Body of pancreas (tissue), 4 donors: Measurements from ENCODE around the gene TSHZ2. TPM values are rescaled to one million over a fixed set of nuclear protein-coding genes. Genes with fewer than 3 reads are reported as not detected.

Source experiments
- ATAC-seq: fragments of 150-250 bp; one replicate; pipeline ENCODE4 v1.9.1; 2016
- DNase-seq, 4 donors: peaks; one replicate each; pipeline ENCODE4 v3.0.0-alpha.2; 2019
- H3K27ac ChIP-seq, 4 donors: fragments of 200-600 bp; sonication (generic); 1 replicate in 3 of 4; 2 replicates in 1 of 4; pipeline versions ENCODE4 v1.5.1 to v1.6.1; 2016 to 2019; ENCODE audit warnings: mild to moderate bottlenecking in 1 of 4, mixed read lengths in 1 of 4, moderate library complexity in 1 of 4
- H3K27me3 ChIP-seq, 2 donors: fragments of 200-600 bp; sonication (generic); one replicate each; pipeline ENCODE4 v1.6.0; 2016; ENCODE audit warnings: mild to moderate bottlenecking in 1 of 2
- H3K36me3 ChIP-seq, 2 donors: fragments of 200-600 bp; sonication (generic); replicated peaks in 1 of 2; 2 replicates each; pipeline ENCODE4 v1.5.1; 2016; ENCODE audit warnings: low read depth in 2 of 2; ENCODE audit not compliant: insufficient read depth in 1 of 2
- H3K4me1 ChIP-seq: fragments of 200-600 bp; sonication (generic); one replicate; pipeline ENCODE4 v1.6.0; 2016
- H3K4me3 ChIP-seq, 2 donors: fragments of 200-600 bp; sonication (generic); 1 replicate in 1 of 2; 2 replicates in 1 of 2; pipeline ENCODE4 v1.5.1; 2016 to 2019
- H3K9me3 ChIP-seq, 3 donors: fragments of 200-600 bp; sonication (generic); 1 replicate in 2 of 3; 2 replicates in 1 of 3; pipeline ENCODE4 v1.5.1; 2016
- CTCF ChIP-seq, 7 experiments: fragments of 450-650 bp in 4 of 7; fragments of 200-600 bp in 3 of 7; sonication (generic) in 3 of 7; IDR thresholded peaks; one replicate each; pipeline ENCODE4 v1.5.1; 2016 to 2019; ENCODE audit warnings: antibody characterized with exemption in 7 of 7
- POLR2A ChIP-seq, 3 donors: fragments of 450-650 bp; IDR thresholded peaks; one replicate each; pipeline ENCODE4 v1.6.1; 2016; ENCODE audit warnings: antibody characterized with exemption in 3 of 3, mild to moderate bottlenecking in 2 of 3
- WGBS, 2 donors: methylation state at CpG; one replicate each; pipeline ENCODE4 v1.1.5; 2017; 5-methylcytosine and 5-hydroxymethylcytosine counted together
- intact Hi-C: fragments of 100-400 bp; cut with DNase I; formaldehyde crosslinking; loops from one replicate; pipeline ENCODE4 v1.15.1; 2023
- total RNA-seq, 2 donors: library from RNA; depleted of rRNA; stranded (reverse); fragments of >200 nt; gene quantifications; one replicate each; pipeline ENCODE4 v1.1.0, GENCODE V29; 2016

The TSHZ2 gene
- total RNA-seq, 2 donors from 2014 or later = 6.0 to 9.6 TPM

- intact Hi-C loops = no loop called here
- no peaks in the 10 kb centered on the region for H3K4me1 ChIP-seq
- 81 to 82% methylated on average over 10 of the region's 10 CpGs for WGBS, 2 donors
- DNase-seq = no peak
- H3K27me3 ChIP-seq = no peaks in the 10 kb centered on the region
- no peak overlapping the region for H3K4me3 ChIP-seq
- no peaks in the 10 kb centered on the region for H3K9me3 ChIP-seq
- H3K27ac ChIP-seq = no peak overlapping the region
- TF ChIP-seq CTCF (IDR thresholded peaks at IDR 0.05) = no peak
- no peak for TF ChIP-seq POLR2A (IDR thresholded peaks at IDR 0.05)
- H3K36me3 ChIP-seq = no peaks in the 10 kb centered on the region
- ATAC-seq = no peak
These were observed 174.2 kb downstream of the TSHZ2 start for GRCh38 chr20:53146201-53146891.

- intact Hi-C loops = no loop called here
- H3K27ac ChIP-seq = no peak overlapping the region
- ATAC-seq = no peak
- H3K4me3 ChIP-seq = no peak overlapping the region
- no peaks in the 10 kb centered on the region for H3K4me1 ChIP-seq
- no peak for TF ChIP-seq POLR2A (IDR thresholded peaks at IDR 0.05)
- no peak for TF ChIP-seq CTCF (IDR thresholded peaks at IDR 0.05)
- H3K9me3 ChIP-seq = no peaks in the 10 kb centered on the region
- DNase-seq = no peak
- no peaks in the 10 kb centered on the region for H3K27me3 ChIP-seq
- 40 to 43% methylated on average over 3 of the region's 3 CpGs for WGBS, 2 donors
- no peaks in the 10 kb centered on the region for H3K36me3 ChIP-seq
These were observed 176.6 kb downstream of the TSHZ2 start for GRCh38 chr20:53148771-53149147.

- Histone ChIP-seq H3K36me3 (no peaks in the 10 kb centered on the region), H3K4me1 (no peaks in the 10 kb centered on the region), H3K27me3 (no peaks in the 10 kb centered on the region), H3K9me3 (no peaks in the 10 kb centered on the region), H3K4me3 (no peak overlapping the region), H3K27ac (no peak overlapping the region)
- peak; percentile 42 for ATAC-seq
- TF ChIP-seq CTCF (IDR thresholded peaks at IDR 0.05) (no peak), POLR2A (IDR thresholded peaks at IDR 0.05) (no peak)
- peak in 1 of 4 donors; percentile 8 for DNase-seq
- WGBS, 2 donors = 49 to 53% methylated on average over 7 of the region's 7 CpGs
- intact Hi-C loops = no loop called here
These were observed 177.2 kb downstream of the TSHZ2 start for GRCh38 chr20:53149148-53149889.

GRCh38 chr20:53149890-53150205 is 177.7 kb downstream of the TSHZ2 start:
- Histone ChIP-seq H3K27ac (no peak overlapping the region), H3K9me3 (no peaks in the 10 kb centered on the region), H3K27me3 (no peaks in the 10 kb centered on the region), H3K36me3 (no peaks in the 10 kb centered on the region), H3K4me1 (no peaks in the 10 kb centered on the region), H3K4me3 (no peak overlapping the region)
- intact Hi-C loops = no loop called here
- 76 to 82% methylated on average over 4 of the region's 4 CpGs for WGBS, 2 donors
- ATAC-seq = no peak
- TF ChIP-seq POLR2A (IDR thresholded peaks at IDR 0.05) (no peak), CTCF (IDR thresholded peaks at IDR 0.05) (no peak)
- no peak for DNase-seq

GRCh38 chr20:53150532-53150931 is 178.4 kb downstream of the TSHZ2 start:
- intact Hi-C loops = no loop called here
- Histone ChIP-seq H3K27ac (no peak overlapping the region), H3K36me3 (no peaks in the 10 kb centered on the region), H3K27me3 (no peaks in the 10 kb centered on the region), H3K4me3 (no peak overlapping the region), H3K4me1 (no peaks in the 10 kb centered on the region), H3K9me3 (no peaks in the 10 kb centered on the region)
- ATAC-seq (no peak), DNase-seq (no peak)
- TF ChIP-seq POLR2A (IDR thresholded peaks at IDR 0.05) = no peak
- TF ChIP-seq CTCF (IDR thresholded peaks at IDR 0.05) = no peak
- 67 to 88% methylated on average over 1 of the region's 1 CpG for WGBS, 2 donors
